GM12864 (cell line): Measurements from ENCODE around the gene GPR171.

Experiments
- DNase-seq: peaks from one replicate; pipeline ENCODE4 v3.0.0-alpha.2; 2011; ENCODE audit warnings: low read depth
- H3K4me3 ChIP-seq: 2 replicates; pipeline ENCODE4 v1.5.1; 2011; ENCODE audit warnings: mild to moderate bottlenecking, low read depth, low read length, control low read depth
- CTCF ChIP-seq: IDR thresholded peaks from 2 replicates; pipeline ENCODE4 v1.5.1; 2011; ENCODE audit warnings: low read depth, mild to moderate bottlenecking, moderate library complexity, low read length, control low read depth, inconsistent platforms; ENCODE audit errors: missing control alignments

The GPR171 gene

DNA sequence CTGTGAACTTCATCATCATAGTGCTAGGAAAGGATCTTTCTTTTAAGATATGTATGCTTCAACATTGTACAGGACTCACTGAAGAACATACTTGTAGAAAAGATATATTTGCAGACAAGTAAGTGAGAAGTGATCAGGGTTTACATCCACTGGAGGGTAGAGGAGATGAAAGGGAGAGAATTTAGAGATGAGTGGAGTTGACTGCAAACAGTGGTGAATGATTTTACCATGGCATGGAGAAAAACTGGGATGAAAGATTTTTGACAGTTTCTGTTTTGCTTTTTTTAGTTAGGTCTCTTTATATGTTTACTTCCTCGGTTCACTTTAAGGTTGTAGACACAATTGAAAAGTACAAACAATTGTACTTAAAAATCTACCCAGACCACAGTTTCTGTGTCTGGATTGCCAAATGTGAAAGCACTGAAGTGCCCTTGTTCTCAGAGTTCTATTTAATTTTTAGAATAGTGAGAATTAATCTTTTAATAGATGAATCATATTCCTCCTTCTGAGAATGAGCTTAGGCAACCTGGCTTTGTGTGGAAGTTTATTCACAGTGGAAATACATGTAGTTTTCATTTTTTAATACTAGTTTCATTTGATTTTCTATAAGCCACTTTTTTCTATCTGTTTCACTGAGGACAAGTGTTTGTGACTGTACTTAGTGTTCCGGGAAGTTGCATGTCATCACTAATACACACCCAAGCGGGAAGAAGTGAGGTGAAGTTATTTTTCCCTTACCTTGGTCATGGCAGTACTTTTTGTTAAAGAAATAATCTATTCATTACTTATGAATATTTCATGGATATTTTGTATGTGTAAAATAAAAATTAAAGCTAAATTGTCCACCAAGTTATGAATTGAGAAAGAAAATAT, 1.8 kb upstream of the GPR171 start:
- no peak for TF ChIP-seq CTCF
- H3K4me3 ChIP-seq = no peak overlapping the region
- DNase-seq = no peak

GRCh38 chr3:151201051-151201730, 1.8 kb downstream of the GPR171 start:
- TF ChIP-seq CTCF = no peak
- no peak overlapping the region for H3K4me3 ChIP-seq
- no peak for DNase-seq

DNA sequence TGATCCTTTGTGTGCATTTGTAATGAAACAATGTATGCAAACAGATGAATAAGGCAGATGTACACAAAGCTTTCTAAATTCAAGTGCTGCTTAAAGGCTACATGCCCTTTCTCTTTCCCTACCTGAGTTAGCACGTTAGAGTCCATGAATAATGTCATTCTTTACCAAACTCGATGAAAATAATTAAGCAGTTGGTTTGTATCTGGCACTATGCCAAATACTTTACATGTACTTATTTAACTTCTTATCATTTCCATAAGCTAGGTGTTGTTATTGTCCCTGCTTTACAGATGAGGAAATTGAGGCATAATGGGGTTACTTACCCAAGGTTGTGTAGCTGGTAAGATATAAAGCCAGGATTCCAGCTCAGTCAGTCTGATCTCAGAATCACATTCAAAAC, 2.4 kb downstream of the GPR171 start:
- H3K4me3 ChIP-seq = no peak overlapping the region
- no peak for DNase-seq
- TF ChIP-seq CTCF = no peak

DNA sequence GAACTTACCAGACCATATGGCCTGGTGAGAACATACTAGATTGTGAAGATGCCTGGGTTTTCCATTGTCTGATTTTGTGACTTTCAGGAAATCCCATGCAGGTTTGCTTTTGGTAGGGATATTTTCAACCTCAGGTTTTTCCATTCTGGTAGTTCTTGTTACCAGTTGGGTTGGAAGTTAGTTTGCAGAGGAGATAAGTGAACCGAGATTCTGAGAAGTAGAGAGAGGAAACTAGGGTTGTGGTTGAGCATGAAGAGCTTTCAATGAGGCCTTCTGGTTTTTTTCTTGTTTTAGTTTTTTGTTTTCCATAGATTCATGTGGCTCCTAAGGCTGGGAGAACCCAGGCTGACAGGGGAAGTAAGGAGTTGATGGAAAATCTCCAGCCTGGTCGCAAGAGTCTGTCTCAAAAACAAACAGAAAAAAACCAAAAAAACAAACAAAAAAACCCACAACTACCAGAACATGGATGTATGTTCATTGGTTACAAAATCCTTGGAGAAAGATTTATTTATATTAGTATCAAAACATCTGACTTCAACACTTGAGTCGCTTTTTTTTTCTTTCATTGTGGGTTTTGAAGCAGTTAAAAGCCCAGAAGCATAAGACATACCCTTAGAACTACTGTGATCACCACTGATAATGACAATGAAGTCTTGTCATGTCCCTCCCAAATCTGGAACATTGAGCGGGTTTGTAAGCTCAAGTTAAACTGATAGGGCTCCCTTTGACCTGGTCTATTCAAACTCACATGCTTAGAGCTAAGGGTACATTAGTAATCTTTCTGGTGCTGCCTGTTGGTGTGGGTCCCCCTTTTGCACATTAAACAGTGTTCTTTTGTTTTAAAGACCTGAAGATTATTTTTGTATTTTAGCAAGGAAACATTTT, 3.2 kb downstream of the GPR171 start:
- no peak for DNase-seq
- TF ChIP-seq CTCF = no peak
- no peak overlapping the region for H3K4me3 ChIP-seq

- TF ChIP-seq CTCF = no peak
These were observed 4.2 kb downstream of the GPR171 start for GRCh38 chr3:151198849-151199248.

DNA sequence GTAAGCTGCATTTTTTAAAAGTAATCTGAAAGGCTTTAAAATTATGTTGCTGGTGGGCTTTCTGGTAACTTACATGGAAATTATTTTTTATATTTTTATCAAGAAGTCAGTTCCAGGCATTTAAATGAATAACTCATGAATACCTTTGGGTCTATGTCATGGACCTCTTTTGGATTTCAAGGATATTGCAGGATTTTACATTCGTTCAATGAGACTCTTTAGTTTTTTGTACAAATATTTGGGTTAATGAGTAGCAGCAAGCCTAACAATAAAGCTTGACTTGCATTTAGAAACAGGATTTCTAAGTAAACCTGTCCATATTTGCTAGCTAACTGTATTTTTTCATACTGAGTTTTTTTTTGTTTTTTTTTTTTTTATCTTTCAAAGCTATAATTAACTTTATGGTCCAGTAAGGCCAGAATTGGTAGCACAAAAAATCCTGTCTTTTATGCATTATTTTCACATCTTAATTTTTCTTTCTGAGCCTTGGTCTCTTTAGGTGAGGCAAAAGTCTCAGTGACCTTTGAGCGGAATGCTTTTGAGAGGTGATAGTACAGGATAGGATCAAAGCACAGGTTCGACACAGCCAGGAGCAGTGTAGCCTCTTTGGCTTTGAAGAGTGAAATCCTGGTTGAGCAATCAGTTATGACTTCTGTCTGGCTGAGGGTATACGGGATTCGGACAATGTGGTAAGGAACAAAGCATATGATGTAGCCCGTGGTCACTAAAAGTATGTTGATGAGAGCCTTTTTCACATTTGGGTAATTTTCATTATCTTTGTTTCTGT, 4.8 kb downstream of the GPR171 start:
- no peak for TF ChIP-seq CTCF
- DNase-seq = no peak
- H3K4me3 ChIP-seq = no peak overlapping the region

More at GRCh38 chr3:151198849-151199248, 4.2 kb downstream of the GPR171 start:
- no peak for DNase-seq
- no peak overlapping the region for H3K4me3 ChIP-seq
